ENCODE data around the gene ICA1. TPM values are rescaled to one million over a fixed set of nuclear protein-coding genes. Genes with fewer than 3 reads are reported as not detected.

ICA1 gene
- total RNA-seq, 3 donors from 2014 or later: 18.7 to 59.9 (median 41.9) TPM

- no peak overlapping the region for H3K4me3 ChIP-seq
- ATAC-seq (no peak), DNase-seq (no peak)
- no peaks in the 10 kb centered on the region for H3K4me1 ChIP-seq (ENCODE audit: low read depth)
- TF ChIP-seq, protein P1, sequence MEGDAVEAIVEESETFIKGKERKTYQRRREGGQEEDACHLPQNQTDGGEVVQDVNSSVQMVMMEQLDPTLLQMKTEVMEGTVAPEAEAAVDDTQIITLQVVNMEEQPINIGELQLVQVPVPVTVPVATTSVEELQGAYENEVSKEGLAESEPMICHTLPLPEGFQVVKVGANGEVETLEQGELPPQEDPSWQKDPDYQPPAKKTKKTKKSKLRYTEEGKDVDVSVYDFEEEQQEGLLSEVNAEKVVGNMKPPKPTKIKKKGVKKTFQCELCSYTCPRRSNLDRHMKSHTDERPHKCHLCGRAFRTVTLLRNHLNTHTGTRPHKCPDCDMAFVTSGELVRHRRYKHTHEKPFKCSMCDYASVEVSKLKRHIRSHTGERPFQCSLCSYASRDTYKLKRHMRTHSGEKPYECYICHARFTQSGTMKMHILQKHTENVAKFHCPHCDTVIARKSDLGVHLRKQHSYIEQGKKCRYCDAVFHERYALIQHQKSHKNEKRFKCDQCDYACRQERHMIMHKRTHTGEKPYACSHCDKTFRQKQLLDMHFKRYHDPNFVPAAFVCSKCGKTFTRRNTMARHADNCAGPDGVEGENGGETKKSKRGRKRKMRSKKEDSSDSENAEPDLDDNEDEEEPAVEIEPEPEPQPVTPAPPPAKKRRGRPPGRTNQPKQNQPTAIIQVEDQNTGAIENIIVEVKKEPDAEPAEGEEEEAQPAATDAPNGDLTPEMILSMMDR (IDR thresholded peaks at IDR 0.05): no peak
- intact Hi-C loops (cut with DNase I, micrococcal nuclease): no loop called here
- H3K36me3 ChIP-seq (ENCODE audit: low read depth): no peaks in the 10 kb centered on the region
- no peaks in the 10 kb centered on the region for H3K9me3 ChIP-seq
Observed at GRCh38 chr7:8159595-8159994, 102.4 kb downstream of the ICA1 start.

DNA sequence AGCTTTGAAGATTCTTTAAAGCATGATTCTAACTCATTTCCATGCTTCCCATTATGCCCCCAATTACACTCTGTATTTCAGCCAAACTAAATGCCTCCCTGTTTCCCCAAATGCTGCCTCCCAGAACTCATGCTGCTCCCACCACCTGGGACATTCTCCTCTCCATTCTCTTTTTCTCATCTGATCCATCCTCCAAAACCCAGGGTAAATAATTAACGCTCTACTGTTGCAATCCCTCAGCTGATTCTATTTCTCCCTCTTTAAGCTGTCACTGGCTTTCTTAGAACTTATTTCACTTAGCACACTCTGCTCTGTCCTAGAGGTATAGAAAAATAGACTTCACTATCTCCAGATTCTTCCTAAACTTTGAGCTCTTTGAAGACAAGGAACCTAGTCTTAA, 104.7 kb downstream of the ICA1 start:
- H3K4me3 ChIP-seq: no peak overlapping the region
- no peaks in the 10 kb centered on the region for H3K36me3 ChIP-seq (ENCODE audit: low read depth)
- ATAC-seq (no peak), DNase-seq (no peak)
- no peaks in the 10 kb centered on the region for H3K9me3 ChIP-seq
- TF ChIP-seq, protein P1 (IDR thresholded peaks at IDR 0.05): no peak
- intact Hi-C loops (cut with DNase I, micrococcal nuclease): no loop called here
- no peaks in the 10 kb centered on the region for H3K4me1 ChIP-seq (ENCODE audit: low read depth)

- TF ChIP-seq, protein P1 (IDR thresholded peaks at IDR 0.05): no peak
- no peaks in the 10 kb centered on the region for H3K36me3 ChIP-seq (ENCODE audit: low read depth)
- intact Hi-C loops (cut with DNase I, micrococcal nuclease): no loop called here
- DNase-seq (no peak), ATAC-seq (no peak)
- no peaks in the 10 kb centered on the region for H3K4me1 ChIP-seq (ENCODE audit: low read depth)
- no peaks in the 10 kb centered on the region for H3K9me3 ChIP-seq
- H3K4me3 ChIP-seq: no peak overlapping the region
Observed at GRCh38 chr7:8155836-8156235, 106.1 kb downstream of the ICA1 start.

DNA sequence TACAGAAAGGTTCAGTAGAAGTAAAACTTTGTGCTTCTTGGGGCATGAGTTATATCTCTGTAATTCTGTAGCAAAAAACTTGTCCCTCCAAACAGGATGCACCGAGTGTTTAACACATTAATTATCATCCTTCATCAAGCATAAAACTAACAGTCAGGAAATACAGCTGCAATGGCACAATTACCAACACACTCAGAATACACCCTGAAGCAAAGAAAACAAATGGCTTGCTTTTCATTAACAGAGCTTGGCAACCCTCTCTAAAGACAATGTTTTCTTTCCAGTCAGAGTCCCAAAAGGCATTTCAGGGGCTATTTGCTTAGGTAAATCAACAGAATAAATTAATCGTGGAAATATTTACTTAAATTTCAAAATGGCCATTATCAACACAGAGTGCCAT, 107.7 kb downstream of the ICA1 start:
- Histone ChIP-seq H3K9me3 (no peaks in the 10 kb centered on the region), H3K4me3 (no peak overlapping the region), H3K4me1 (ENCODE audit: low read depth) (no peaks in the 10 kb centered on the region), H3K36me3 (ENCODE audit: low read depth) (no peaks in the 10 kb centered on the region)
- TF ChIP-seq, protein P1 (IDR thresholded peaks at IDR 0.05): no peak
- ATAC-seq (no peak), DNase-seq (no peak)
- intact Hi-C loops (cut with DNase I, micrococcal nuclease): no loop called here

GRCh38 chr7:8152489-8153192, 109.3 kb downstream of the ICA1 start:
- H3K36me3 ChIP-seq (ENCODE audit: low read depth): no peaks in the 10 kb centered on the region
- no peaks in the 10 kb centered on the region for H3K4me1 ChIP-seq (ENCODE audit: low read depth)
- ATAC-seq (peak; percentile 27), DNase-seq (no peak)
- intact Hi-C loops (cut with DNase I, micrococcal nuclease): no loop called here
- no peaks in the 10 kb centered on the region for H3K9me3 ChIP-seq
- H3K4me3 ChIP-seq: no peak overlapping the region
- TF ChIP-seq, protein P1 (IDR thresholded peaks at IDR 0.05): no peak

Data from mucosa of descending colon (tissue), 3 donors.